Ammon's horn (tissue), 1 donor: ENCODE data around the gene AP1M2.
"Not testable (repeated sequence)": the region's sequence is repeated elsewhere in the genome, so short reads cannot be mapped to it uniquely, and the experiment has no call there.

ENCODE experiments used
- DNase-seq: peaks from one replicate; pipeline ENCODE4 v3.0.0-alpha.2; 2016; ENCODE audit warnings: low spot score

AP1M2 gene

GRCh38 chr19:10565028-10565566 lies 22.0 kb downstream of the AP1M2 start:
- DNase-seq: peak; percentile 27

DNA sequence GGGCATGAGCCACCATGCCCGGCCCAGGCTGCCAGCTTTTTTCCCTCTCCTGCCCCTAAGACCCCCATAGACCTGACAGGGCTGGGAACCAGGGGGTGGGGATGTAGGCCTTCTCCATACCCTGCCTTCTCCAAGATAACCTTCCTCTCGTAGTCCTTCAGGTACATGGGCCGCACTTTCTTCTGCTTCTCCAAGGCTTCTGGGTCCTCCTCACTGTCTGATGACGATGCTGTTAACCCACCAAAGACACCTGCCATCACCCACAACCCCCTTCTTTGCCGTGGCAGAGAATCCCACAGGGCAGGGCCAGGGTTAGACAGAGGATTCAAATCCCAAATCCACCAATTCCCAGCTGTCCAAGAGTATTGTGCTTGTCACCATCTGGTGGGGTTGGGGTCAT lies 24.5 kb downstream of the AP1M2 start:
- DNase-seq: no peak

- no peak for DNase-seq
These were observed 27.0 kb downstream of the AP1M2 start for GRCh38 chr19:10560154-10560553.

DNA sequence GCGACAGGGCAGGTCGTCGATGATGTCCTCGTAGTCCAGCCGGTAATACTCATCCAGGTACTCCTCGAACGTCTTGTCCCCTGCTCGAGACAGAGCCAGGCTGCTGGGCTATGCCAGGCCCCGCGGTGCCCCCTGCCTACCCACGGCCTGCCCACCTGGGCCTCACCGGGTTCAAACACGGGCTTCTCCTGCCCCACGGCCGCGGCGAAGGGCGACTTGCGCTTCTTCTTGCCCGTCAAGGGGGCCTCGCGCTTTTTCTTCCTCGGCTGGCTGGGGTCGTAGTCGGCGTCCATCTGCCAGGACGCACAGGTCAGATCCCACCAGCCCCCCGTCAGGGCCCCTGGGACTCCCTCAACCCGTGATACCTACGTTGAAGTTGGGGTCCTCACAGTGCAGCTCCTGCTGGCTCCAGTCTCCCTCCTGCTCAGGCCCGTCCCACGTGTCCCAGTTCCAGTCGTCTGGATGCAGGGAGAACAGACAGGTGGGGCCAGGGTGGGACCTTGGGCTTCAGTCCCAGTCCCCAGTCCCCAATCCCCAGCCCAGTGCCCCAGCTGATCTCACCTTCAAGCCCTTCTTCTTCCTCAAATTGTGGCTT lies 29.4 kb downstream of the AP1M2 start:
- no peak for DNase-seq

DNA sequence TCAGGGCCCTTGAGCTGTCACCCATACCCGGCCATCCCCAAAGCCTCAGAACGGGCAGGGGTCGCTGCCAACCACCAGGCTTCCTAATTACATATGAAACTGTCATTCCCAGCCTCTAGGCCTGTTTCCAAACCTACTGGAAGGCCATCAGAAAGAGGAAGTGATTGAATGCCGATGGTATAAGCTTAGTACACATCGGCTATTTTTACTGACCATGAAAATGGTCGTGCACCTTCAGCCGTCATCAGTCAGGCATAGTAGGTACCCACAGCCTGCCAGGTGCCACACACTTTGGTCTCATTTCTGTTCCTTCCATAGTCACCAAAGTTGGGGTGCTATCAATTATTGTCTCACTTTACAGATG lies 31.5 kb downstream of the AP1M2 start:
- no peak for DNase-seq

DNA sequence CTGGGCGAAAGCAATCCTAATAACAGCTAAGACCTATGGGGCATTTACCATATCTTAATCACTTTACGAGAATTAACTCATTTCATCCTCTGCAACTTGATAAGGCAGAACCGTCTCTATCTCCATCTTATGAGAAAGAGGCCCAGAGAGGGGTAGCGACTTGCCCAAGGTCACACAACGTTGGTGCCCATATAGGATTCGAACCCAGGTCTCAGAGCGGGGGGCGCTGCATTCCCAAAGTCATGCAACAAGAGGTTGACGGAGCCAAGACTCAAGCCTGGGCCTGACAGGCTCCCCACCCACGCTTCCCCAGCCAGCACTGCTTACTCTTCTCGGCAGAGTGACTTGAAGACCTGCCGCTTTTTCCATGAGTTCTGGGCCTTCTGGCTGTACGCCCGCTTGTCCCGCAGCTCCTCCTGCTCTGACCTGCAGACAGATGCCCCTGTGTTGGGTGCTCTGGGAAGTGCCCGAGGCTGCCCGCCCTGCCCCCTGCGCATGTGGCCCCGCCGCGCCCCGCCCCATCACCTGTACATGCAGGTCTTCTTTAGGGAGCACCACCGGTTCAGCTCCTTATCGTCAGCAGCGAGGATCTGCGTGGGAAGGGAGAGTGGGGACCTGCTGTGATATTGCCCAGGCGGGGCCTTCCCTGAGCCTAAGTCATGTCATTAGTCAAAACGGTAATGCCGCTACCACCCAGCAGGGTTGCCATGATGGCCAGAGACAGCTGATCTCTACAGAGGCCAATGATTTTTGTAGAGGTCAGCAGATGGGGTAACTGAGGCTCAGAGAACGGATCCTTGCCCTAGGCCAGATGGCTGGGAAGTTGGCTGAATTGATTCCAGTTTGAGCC lies 32.1 kb downstream of the AP1M2 start:
- no peak for DNase-seq

- no peak for DNase-seq
These were observed 33.1 kb downstream of the AP1M2 start for GRCh38 chr19:10553943-10554381.

- DNase-seq: no peak
These were observed 33.9 kb downstream of the AP1M2 start for GRCh38 chr19:10553087-10553667.

GRCh38 chr19:10552510-10553053 lies 34.5 kb downstream of the AP1M2 start:
- DNase-seq: no peak

DNA sequence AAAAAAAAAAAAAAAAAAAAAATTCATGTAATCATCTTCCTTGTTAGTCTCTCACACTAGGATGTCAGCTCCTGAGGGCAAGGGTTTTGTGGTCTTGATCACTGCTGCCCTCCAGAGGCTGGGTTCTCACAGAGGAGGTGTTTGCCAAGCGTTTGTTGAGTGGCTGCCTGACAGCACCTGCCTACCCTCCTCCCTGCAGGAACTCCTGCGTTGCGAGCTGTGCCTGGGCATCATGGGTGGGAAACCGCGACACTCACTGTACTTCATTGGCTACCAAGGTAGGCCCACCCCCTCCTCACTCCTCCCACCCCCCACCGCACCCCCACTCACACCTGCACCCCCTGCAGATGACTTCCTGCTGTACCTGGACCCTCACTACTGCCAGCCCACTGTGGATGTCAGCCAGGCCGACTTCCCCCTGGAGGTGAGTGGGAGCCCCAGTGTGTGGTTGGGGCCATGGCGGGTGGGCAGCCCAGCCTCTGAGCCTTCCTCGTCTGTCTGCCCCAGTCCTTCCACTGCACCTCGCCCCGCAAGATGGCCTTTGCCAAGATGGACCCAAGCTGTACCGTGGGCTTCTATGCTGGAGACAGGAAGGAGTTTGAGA lies 35.3 kb downstream of the AP1M2 start:
- DNase-seq: no peak

- not testable (repeated sequence) for DNase-seq
These were observed 36.1 kb downstream of the AP1M2 start for GRCh38 chr19:10551006-10551405.

DNA sequence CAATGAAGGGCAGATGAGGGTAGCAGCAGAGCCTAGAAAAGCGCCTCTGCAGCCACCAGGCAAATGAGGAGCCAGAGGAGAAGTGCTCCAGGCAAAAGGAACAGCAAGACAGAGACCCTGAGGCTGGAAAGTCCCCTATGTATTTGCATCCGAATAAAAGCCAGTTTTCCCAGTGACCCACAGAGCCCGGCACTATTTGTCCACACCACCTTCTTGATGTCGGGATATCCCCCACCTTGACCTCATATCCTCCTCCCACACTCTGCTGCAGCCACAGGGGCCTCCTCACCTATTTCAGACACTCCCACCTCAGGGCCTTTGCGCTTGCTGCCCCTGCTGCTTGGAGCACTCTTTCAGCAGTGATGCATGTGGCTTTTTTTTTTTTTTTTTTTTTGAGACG lies 36.8 kb downstream of the AP1M2 start:
- DNase-seq: no peak

DNA sequence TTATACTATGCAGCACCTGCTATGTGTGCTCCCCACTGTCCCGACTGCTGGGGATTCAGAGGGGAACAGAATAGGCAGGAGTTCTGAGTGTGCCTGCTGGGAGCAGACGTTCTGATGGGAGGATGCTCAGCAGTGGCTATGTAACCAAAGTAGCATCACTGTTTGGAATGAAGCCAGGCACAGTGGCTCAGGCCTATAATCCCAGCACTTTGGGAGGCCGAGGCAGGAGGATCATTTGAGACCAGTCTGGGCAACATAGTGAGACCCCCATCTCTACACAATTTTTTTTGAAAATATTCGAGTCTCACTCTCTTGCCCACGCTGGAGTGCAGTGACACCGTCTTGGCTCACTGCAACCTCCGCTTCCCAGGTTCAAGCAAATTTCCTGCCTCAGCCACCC lies 37.4 kb downstream of the AP1M2 start:
- no peak for DNase-seq

DNA sequence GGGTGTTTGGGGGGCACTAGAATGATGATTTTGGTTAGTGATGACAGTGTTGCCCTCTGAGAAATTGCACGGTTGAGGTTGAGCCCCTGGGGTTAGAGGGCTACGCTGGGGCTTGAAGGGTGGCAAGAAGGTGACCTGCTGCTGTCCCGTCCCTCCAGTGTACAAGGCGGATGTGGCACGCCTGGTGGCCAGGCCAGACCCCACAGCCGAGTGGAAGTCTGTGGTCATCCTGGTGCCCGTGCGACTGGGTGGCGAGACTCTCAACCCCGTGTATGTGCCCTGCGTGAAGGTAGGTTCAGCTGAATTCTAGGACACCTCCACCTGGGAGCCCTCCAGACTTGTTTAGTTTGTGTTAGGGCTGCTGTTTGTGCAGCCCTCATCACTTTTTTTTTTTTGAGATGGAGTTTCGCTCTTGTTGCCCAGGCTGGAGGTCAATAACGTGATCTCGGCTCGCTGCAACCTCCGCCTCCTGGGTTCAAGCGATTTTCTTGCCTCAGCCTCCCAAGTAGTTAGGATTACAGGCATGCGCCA lies 38.3 kb downstream of the AP1M2 start:
- DNase-seq: no peak

GRCh38 chr19:10546817-10547216 lies 40.3 kb downstream of the AP1M2 start:
- no peak for DNase-seq

GRCh38 chr19:10544753-10545251 lies 42.3 kb downstream of the AP1M2 start:
- no peak for DNase-seq

GRCh38 chr19:10544242-10544752 lies 42.8 kb downstream of the AP1M2 start:
- DNase-seq: no peak

- DNase-seq: peak; percentile 83
These were observed 43.5 kb downstream of the AP1M2 start, which contains the start of gene ATG4D for GRCh38 chr19:10543420-10544241. Gene ATG4D, plus strand, starts transcription at chr19:10543904. Its CDS starts 187 bp downstream, at chr19:10544091.

DNA sequence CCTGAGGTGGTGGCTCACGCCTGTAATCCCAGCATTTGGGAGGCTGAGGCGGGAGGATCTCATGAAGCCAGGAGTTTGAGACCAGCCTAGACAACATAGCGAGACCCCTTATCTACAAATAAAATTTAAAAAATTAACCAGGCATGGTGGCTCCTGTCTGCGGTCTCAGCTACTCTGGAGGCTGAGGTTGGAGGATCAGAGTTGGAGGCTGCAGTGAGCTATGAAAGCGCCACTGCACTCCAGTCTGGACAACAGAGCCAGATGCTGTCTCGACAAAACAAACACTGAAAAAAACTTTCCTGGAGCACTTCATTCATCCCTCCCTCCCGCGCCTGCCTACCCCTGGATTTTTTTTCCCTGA lies 44.1 kb downstream of the AP1M2 start:
- no peak for DNase-seq

- DNase-seq: not testable (repeated sequence)
These were observed 48.1 kb downstream of the AP1M2 start for GRCh38 chr19:10539016-10539415.
